Thyroid gland (tissue), 4 donors: ENCODE measurements around the gene FKBP2.

Experiments used
- POLR2A ChIP-seq, 2 donors: fragments of 450-650 bp; IDR thresholded peaks; one replicate each; pipeline ENCODE4 v1.6.1; 2017; ENCODE audit warnings: antibody characterized with exemption in 2 of 2, mild to moderate bottlenecking in 2 of 2, moderate library complexity in 1 of 2
- TF ChIP-seq, protein P1 (sequence below), 6 experiments: fragments of 200-600 bp in 3 of 6; fragments of 450-650 bp in 3 of 6; sonication (generic) in 3 of 6; IDR thresholded peaks; one replicate each; pipeline ENCODE4 v1.5.1; 2016 to 2019; ENCODE audit warnings: antibody characterized with exemption in 6 of 6, mild to moderate bottlenecking in 2 of 6, inconsistent platforms in 1 of 6, moderate library complexity in 1 of 6

DNA sequence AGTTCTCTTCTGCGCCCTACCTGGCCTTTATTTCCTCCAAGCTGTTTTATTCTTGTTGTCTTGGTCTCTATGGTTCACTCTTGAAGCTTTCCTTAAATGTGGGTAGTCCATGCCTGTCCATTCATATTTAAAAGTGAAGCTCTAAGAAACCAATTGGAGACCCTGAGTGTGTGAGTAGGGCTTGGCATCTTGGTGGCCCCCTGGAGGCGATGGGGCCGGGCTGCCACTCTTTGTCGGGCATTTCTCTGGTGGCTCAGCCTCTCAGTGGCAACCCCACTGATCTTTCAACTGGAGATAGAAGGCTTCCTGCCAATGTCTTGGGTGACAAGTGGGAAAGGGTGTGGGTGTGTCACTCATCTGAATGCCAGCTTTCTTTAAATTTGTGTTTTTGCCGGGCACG, 24.0 kb upstream of the FKBP2 start:
- TF ChIP-seq POLR2A (IDR thresholded peaks at IDR 0.05), result no peak
- TF ChIP-seq, protein P1, sequence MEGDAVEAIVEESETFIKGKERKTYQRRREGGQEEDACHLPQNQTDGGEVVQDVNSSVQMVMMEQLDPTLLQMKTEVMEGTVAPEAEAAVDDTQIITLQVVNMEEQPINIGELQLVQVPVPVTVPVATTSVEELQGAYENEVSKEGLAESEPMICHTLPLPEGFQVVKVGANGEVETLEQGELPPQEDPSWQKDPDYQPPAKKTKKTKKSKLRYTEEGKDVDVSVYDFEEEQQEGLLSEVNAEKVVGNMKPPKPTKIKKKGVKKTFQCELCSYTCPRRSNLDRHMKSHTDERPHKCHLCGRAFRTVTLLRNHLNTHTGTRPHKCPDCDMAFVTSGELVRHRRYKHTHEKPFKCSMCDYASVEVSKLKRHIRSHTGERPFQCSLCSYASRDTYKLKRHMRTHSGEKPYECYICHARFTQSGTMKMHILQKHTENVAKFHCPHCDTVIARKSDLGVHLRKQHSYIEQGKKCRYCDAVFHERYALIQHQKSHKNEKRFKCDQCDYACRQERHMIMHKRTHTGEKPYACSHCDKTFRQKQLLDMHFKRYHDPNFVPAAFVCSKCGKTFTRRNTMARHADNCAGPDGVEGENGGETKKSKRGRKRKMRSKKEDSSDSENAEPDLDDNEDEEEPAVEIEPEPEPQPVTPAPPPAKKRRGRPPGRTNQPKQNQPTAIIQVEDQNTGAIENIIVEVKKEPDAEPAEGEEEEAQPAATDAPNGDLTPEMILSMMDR (IDR thresholded peaks at IDR 0.05), result no peak
